ENCODE data around the gene DNM2. TPM values are rescaled to one million over a fixed set of nuclear protein-coding genes. Genes with fewer than 3 reads are reported as not detected.

Gene DNM2
- total and polyA plus RNA-seq, 2 of the 13 experiments (the other 11 are each of a cell fraction or from before 2014, with no cell fraction given), result 41.7 to 59.8 TPM

DNA sequence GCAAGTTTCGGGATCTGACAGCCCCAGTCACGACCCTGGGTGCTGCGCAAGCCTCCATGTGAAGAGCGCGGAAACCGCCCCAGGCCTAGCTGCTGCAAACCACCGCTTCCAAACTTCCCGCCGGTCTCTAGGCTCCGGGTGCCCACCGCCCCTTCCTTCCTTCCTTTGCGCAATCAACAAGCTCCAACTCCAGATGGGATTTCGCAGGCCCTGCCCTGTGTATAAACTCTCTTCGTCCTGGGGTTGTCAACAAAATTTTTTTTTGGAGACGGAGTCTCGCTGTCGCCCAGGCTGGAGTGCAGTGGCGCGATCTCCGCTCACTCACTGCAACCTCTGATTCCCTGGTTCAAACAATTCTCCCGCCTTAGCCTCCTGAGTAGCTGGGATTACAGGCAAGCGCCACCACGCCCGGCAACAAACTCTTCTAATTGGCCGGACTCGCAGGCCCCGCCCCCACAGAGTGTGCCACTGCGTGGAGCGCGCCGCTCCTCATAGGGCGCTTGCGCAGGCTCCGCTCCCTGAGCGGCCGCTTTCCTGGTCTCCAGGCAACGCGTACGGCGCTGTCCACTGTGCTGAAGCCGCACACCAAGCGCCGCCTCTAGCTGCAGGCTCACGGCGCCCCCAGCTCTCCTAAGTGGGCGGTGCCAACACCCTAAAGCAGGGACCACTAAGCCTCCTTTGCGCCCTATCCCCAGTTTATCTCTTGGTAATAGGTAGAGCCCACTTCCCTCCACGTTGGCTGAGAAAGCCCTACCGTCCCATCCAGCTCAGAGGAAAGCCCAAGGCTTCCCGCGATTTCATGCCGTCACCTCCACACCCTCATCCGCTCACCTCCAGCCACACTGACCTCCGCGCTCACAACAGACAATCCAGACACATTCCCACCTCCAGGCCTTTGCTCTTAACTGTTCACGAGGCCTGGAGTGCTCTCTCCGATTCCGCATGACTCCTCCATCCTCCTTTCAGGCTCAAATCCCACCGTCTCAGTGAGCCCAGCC is 22.2 kb upstream of the DNM2 start (continued):
- TF ChIP-seq, protein P1, sequence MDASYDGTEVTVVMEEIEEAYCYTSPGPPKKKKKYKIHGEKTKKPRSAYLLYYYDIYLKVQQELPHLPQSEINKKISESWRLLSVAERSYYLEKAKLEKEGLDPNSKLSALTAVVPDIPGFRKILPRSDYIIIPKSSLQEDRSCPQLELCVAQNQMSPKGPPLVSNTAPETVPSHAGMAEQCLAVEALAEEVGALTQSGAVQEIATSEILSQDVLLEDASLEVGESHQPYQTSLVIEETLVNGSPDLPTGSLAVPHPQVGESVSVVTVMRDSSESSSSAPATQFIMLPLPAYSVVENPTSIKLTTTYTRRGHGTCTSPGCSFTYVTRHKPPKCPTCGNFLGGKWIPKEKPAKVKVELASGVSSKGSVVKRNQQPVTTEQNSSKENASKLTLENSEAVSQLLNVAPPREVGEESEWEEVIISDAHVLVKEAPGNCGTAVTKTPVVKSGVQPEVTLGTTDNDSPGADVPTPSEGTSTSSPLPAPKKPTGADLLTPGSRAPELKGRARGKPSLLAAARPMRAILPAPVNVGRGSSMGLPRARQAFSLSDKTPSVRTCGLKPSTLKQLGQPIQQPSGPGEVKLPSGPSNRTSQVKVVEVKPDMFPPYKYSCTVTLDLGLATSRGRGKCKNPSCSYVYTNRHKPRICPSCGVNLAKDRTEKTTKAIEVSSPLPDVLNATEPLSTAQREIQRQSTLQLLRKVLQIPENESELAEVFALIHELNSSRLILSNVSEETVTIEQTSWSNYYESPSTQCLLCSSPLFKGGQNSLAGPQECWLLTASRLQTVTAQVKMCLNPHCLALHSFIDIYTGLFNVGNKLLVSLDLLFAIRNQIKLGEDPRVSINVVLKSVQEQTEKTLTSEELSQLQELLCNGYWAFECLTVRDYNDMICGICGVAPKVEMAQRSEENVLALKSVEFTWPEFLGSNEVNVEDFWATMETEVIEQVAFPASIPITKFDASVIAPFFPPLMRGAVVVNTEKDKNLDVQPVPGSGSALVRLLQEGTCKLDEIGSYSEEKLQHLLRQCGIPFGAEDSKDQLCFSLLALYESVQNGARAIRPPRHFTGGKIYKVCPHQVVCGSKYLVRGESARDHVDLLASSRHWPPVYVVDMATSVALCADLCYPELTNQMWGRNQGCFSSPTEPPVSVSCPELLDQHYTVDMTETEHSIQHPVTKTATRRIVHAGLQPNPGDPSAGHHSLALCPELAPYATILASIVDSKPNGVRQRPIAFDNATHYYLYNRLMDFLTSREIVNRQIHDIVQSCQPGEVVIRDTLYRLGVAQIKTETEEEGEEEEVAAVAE (CRISPR knock-in tag; IDR thresholded peaks at IDR 0.05; ENCODE audit: borderline replicate concordance), result peak; percentile 94; the same call in 1 of the 2 replicates
- TF ChIP-seq, protein P2, sequence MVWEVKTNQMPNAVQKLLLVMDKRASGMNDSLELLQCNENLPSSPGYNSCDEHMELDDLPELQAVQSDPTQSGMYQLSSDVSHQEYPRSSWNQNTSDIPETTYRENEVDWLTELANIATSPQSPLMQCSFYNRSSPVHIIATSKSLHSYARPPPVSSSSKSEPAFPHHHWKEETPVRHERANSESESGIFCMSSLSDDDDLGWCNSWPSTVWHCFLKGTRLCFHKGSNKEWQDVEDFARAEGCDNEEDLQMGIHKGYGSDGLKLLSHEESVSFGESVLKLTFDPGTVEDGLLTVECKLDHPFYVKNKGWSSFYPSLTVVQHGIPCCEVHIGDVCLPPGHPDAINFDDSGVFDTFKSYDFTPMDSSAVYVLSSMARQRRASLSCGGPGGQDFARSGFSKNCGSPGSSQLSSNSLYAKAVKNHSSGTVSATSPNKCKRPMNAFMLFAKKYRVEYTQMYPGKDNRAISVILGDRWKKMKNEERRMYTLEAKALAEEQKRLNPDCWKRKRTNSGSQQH (CRISPR knock-in tag; IDR thresholded peaks at IDR 0.05; ENCODE audit: low read depth), result peak; percentile 93; the same call in 1 of the 2 replicates
- TF ChIP-seq REPIN1 (CRISPR knock-in tag; IDR thresholded peaks at IDR 0.05; ENCODE audit: borderline replicate concordance, low read depth) (peak; percentile 93), ZNF569 (CRISPR knock-in tag; IDR thresholded peaks at IDR 0.05; ENCODE audit: borderline replicate concordance) (no peak), ZNF549 (CRISPR knock-in tag; IDR thresholded peaks at IDR 0.05) (no peak), KDM2A (CRISPR knock-in tag; IDR thresholded peaks at IDR 0.05; ENCODE audit: borderline replicate concordance, low read depth) (peak; percentile 99), ATM (IDR thresholded peaks at IDR 0.05; ENCODE audit: borderline replicate concordance) (no peak), NFKBIZ (CRISPR knock-in tag; IDR thresholded peaks at IDR 0.05) (peak; percentile 93), ZFY (CRISPR knock-in tag; IDR thresholded peaks at IDR 0.05) (peak; percentile 45; the same call in 1 of the 2 replicates), THYN1 (CRISPR knock-in tag; IDR thresholded peaks at IDR 0.05; ENCODE audit: borderline replicate concordance, low read depth) (no peak), ZNF326 (CRISPR knock-in tag; IDR thresholded peaks at IDR 0.05; ENCODE audit: borderline replicate concordance) (peak; percentile 64; the same call in 1 of the 2 replicates), ZNF432 (CRISPR knock-in tag; IDR thresholded peaks at IDR 0.05; ENCODE audit: borderline replicate concordance) (no peak)
- TF ChIP-seq, protein P3, sequence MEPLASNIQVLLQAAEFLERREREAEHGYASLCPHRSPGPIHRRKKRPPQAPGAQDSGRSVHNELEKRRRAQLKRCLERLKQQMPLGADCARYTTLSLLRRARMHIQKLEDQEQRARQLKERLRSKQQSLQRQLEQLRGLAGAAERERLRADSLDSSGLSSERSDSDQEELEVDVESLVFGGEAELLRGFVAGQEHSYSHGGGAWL (CRISPR knock-in tag; IDR thresholded peaks at IDR 0.05), result peak; percentile 96
- TF ChIP-seq, protein P4, sequence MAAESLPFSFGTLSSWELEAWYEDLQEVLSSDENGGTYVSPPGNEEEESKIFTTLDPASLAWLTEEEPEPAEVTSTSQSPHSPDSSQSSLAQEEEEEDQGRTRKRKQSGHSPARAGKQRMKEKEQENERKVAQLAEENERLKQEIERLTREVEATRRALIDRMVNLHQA (CRISPR knock-in tag; IDR thresholded peaks at IDR 0.05), result no peak
- TF ChIP-seq, protein P5, sequence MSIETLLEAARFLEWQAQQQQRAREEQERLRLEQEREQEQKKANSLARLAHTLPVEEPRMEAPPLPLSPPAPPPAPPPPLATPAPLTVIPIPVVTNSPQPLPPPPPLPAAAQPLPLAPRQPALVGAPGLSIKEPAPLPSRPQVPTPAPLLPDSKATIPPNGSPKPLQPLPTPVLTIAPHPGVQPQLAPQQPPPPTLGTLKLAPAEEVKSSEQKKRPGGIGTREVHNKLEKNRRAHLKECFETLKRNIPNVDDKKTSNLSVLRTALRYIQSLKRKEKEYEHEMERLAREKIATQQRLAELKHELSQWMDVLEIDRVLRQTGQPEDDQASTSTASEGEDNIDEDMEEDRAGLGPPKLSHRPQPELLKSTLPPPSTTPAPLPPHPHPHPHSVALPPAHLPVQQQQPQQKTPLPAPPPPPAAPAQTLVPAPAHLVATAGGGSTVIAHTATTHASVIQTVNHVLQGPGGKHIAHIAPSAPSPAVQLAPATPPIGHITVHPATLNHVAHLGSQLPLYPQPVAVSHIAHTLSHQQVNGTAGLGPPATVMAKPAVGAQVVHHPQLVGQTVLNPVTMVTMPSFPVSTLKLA (IDR thresholded peaks at IDR 0.05), result peak; percentile 53
- TF ChIP-seq, protein P6, sequence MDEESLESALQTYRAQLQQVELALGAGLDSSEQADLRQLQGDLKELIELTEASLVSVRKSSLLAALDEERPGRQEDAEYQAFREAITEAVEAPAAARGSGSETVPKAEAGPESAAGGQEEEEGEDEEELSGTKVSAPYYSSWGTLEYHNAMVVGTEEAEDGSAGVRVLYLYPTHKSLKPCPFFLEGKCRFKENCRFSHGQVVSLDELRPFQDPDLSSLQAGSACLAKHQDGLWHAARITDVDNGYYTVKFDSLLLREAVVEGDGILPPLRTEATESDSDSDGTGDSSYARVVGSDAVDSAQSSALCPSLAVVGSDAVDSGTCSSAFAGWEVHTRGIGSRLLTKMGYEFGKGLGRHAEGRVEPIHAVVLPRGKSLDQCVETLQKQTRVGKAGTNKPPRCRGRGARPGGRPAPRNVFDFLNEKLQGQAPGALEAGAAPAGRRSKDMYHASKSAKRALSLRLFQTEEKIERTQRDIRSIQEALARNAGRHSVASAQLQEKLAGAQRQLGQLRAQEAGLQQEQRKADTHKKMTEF (CRISPR knock-in tag; IDR thresholded peaks at IDR 0.05), result peak; percentile 61; the same call in 1 of the 2 replicates
- TF ChIP-seq, protein P7, sequence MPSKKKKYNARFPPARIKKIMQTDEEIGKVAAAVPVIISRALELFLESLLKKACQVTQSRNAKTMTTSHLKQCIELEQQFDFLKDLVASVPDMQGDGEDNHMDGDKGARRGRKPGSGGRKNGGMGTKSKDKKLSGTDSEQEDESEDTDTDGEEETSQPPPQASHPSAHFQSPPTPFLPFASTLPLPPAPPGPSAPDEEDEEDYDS (CRISPR knock-in tag; IDR thresholded peaks at IDR 0.05), result peak; percentile 77

All from HepG2 (cell line).